HTR-8/SVneo (cell line): ENCODE results near the gene TTYH1.
A peak's percentile ranks its signal among the peaks of the same experiment; 100 is the strongest.

Source experiments
- DNase-seq: peaks from one replicate; pipeline ENCODE4 v3.0.0; 2011; ENCODE audit warnings: low spot score, mixed read lengths; ENCODE audit not compliant: insufficient read length
- FAIRE-seq: peaks from 2 replicates; lab custom pipeline; 2011; peaks lifted over from hg19 to GRCh38; lab: Jason Lieb, UNC

TTYH1 gene

DNA sequence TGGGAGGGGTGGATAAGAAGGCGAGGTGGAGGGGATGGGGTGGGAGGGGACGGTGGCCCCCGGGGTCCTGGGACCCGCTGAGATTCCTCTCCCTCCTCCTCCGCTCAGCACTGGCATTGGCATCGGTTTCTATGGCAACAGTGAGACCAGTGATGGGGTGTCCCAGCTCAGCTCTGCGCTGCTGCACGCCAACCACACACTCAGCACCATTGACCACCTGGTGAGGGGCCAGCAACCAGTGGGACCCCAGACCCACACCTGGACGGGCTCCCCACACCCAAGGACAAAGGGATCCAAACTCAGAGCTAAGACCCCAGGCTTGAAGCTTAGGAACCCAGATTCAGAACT, 5.9 kb downstream of the TTYH1 start:
- no peak for DNase-seq
- no peak for FAIRE-seq

- FAIRE-seq (no peak), DNase-seq (no peak)
Observed at GRCh38 chr19:54421521-54421920, 6.3 kb downstream of the TTYH1 start.

DNA sequence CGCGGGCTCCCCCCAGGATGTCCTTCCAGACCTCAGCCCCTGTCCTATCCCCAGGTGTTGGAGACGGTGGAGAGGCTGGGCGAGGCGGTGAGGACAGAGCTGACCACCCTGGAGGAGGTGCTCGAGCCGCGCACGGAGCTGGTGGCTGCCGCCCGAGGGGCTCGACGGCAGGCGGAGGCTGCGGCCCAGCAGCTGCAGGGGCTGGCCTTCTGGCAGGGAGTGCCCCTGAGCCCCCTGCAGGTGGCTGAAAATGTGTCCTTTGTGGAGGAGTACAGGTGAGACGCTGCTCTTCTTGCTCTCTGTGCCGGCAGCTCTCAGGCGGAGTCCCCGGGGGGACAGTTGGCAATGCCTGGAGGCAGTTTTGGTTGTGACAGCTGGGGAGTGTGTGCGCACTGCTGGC, 6.9 kb downstream of the TTYH1 start:
- DNase-seq (no peak), FAIRE-seq (no peak)

DNA sequence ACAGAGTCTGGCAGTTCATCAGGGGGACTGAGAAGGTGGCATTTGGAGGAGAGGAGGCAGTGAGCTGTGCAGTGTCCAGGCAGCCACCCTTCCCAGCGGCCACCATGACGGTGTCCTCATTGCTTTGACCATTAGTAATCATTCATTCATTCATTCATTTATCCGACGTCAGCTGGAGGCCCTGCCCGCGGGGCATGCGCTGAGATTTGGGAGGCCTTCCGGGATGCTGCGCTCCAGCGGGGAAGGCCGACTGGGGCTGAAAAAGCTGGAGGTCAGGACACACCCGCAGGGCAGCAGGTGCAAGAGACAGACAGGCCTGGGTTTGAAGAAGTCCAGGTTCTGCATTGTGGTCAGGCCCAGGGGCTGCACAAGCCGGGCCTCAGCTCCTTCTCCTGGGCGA, 8.9 kb downstream of the TTYH1 start:
- FAIRE-seq = no peak

DNA sequence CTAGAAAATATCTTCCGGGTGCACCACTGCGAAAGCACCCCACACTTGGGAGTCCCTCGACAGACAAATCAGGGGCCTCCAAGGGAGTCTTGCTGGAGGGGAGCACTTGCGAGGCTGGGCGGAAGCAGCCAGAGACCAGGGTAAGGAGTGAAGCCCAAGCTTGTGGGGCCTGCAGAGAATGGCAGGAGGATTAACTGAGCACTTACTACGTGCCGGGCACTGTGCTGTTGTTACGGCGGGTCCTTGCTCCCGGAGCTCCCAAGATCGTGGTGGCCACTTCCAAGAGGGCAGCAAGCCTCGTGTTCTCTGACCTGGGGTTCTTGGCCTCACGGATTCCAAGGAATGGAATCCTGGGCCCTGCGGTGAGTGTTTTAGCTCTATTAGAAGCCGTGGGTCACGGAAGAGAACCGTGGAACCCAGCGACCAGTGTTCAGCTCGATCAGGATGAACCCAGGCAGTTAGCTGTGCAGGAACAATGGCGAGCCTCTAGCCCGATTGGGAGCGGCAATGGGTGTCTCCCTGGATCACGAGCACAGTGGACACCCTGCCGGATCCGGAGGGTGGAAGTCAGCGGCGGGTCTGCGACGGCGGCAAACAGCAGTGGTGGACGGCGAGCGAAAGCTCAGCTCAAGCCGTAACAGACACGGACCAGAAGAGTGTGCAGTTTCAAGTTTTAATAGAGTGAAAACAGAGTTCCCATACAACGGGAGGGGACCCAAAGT, 9.6 kb downstream of the TTYH1 start:
- FAIRE-seq (no peak), DNase-seq (no peak)

More for the DNA sequence above, 8.9 kb downstream of the TTYH1 start:
- no peak for DNase-seq

GRCh38 chr19:54425382-54425723, 10.1 kb downstream of the TTYH1 start:
- DNase-seq (no peak), FAIRE-seq (no peak)

DNA sequence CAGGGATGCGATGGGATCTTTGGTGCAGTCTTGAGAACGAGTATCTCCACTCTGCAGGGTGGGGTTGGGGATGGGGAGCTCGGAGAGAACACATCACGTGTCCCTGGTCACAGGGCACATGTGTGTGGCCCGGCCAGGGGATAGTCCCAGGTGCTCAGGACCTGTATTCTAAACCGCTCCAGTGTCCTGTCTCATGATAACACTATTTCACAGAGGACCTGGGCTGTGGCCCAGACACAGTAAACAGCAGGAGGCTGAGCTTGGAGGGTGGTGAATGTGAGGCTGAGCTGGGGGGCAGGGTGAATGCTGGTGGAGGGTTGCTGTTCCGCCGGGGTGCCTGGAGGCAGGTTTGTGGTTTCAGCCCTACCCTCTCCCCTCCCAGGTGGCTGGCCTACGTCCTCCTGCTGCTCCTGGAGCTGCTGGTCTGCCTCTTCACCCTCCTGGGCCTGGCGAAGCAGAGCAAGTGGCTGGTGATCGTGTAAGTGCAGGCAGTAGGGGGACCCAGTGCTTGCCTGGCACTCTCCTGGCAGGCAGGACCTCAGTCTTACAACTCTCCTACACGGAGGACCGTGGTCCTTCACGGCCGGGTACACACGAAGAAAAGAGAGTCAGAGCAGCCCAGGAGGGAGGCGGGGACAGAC, 11.1 kb downstream of the TTYH1 start:
- DNase-seq = no peak

GRCh38 chr19:54427586-54427985, 12.3 kb downstream of the TTYH1 start:
- no peak for FAIRE-seq
- DNase-seq = no peak

More for the DNA sequence above, 11.1 kb downstream of the TTYH1 start:
- FAIRE-seq = no peak

DNA sequence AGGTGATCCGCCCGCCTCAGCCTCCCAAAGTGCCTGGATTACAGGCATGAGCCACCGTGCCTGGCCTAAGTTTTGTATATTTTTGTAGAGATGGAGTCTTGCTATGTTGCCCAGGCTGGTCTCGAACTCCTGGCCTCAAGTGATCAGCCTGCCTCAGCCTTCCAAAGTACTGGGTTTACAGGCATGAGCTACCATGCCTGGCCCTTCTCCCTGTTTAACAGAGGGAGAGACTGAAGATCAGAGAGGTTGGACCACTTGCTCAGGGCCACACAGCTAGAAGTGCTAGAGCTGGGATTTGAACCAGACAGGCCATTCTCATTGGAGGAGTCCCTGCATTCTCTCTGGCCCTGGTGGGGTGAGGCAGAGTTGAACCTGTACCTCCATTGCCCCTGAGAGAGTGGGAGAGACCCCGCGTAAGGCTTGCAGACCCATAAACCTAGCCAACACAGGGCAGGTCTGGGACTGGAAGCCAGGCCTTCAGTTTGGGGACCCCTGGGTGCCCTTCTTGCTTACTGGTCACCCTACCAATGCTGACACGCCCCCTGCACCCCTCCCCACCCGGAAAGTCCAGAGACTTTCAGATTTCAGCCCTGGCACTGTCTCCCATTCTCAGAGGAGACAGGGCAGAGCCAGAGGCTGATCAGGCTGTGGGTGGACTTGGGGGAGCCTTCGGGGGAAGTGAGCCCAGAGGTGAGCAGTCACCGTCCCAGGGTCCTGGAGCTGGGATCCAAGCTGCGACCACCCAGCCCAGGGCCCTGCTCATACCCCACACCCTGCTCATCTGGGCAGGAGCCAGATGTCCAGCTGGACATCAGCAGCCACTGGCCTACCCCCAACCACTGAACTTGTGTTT, 13.3 kb downstream of the TTYH1 start:
- DNase-seq (no peak), FAIRE-seq (no peak)

GRCh38 chr19:54429176-54429495, 13.9 kb downstream of the TTYH1 start:
- DNase-seq (no peak), FAIRE-seq (no peak)

- DNase-seq = no peak
- FAIRE-seq = no peak
Observed at GRCh38 chr19:54429545-54430227, 14.4 kb downstream of the TTYH1 start.

GRCh38 chr19:54430306-54431254, 15.3 kb downstream of the TTYH1 start:
- peak; percentile 44 for DNase-seq
- peak; percentile 73 for FAIRE-seq

GRCh38 chr19:54431255-54431838, 16.1 kb downstream of the TTYH1 start:
- DNase-seq = no peak
- FAIRE-seq = no peak

DNA sequence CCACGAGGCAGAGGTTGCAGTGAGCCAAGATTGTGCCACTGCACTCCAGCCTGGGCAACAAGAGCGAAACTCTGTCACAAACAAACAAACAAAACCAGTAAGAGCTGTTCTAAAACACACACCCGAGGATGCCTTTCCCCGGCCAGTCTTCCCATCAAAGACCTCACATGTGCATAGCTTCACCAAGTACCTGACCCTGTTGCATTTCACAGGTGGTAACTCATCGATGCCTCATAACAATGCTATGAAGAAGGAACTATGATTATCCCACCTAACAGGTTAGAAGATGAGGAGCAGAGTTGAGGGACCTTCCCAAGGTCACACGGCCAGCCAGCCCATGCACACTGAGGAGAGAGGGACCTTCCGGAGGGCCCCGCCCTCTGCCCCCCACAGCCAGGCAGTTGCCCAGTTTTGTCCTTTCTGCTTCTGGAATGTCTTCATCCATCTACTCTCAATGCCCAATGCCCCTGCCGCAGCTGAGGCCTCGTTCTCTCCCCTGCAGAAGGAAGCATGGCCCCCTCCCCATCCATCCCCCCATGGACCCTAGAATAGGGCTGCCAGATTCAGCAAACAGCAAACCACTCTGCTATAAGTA, 17.0 kb downstream of the TTYH1 start:
- FAIRE-seq (no peak), DNase-seq (no peak)

GRCh38 chr19:54433697-54434096, 18.4 kb downstream of the TTYH1 start:
- DNase-seq (no peak), FAIRE-seq (no peak)

GRCh38 chr19:54434112-54434872, 19.0 kb downstream of the TTYH1 start:
- FAIRE-seq (no peak), DNase-seq (no peak)

GRCh38 chr19:54434873-54435214, 19.6 kb downstream of the TTYH1 start:
- DNase-seq = no peak
- FAIRE-seq = no peak

DNA sequence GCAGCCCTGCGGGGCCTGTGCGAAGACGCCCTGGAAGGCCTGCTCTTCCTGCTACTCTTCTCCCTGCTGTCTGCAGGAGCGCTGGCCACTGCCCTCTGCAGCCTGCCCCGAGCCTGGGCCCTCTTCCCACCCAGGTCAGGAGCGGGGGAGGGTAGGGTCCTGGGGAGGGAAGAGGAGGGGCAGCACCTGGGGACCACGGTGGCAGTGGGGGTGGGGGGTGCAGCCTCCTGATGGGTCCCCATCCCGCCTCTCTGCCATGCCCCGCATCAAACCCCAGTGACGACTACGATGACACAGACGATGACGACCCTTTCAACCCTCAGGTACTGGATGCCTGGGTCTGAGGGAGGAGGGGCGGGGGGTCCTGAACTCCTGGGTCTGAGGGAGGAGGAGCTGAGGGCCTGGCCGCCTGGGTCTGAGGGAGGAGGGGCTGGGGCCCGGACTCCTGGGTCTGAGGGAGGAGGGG, 20.3 kb downstream of the TTYH1 start:
- no peak for FAIRE-seq

More for the DNA sequence above, 20.3 kb downstream of the TTYH1 start:
- DNase-seq = no peak
